K562 treated with DMSO at 1 percent for 48 hours (cell line): Measurements from ENCODE around the gene FBXL15. TPM values are rescaled to one million over a fixed set of nuclear protein-coding genes. Genes with fewer than 3 reads are reported as not detected.

Experiments
- total RNA-seq: library from RNA; unstranded; fragments of 300-600 nt; gene quantifications from 2 replicates; pipeline ENCODE4 v1.2.3, GENCODE V29; 2022; ENCODE audit warnings: low replicate concordance; ENCODE audit errors: extremely low read depth

The FBXL15 gene, protein sequence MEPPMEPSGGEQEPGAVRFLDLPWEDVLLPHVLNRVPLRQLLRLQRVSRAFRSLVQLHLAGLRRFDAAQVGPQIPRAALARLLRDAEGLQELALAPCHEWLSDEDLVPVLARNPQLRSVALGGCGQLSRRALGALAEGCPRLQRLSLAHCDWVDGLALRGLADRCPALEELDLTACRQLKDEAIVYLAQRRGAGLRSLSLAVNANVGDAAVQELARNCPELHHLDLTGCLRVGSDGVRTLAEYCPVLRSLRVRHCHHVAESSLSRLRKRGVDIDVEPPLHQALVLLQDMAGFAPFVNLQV
- 276 TPM in 1 of 2 replicates, not detected in the other for total RNA-seq

GRCh38 chr10:102420714-102421506, at the start of gene FBXL15:
Gene FBXL15, plus strand, starts transcription at chr10:102420836. Its CDS starts 294 bp downstream, at chr10:102421130.

GRCh38 chr10:102395400-102396316, 25.0 kb upstream of the FBXL15 start, which contains the start of gene NFKB2:
Gene NFKB2, plus strand, starts transcription at chr10:102395705. Its CDS starts 255 bp downstream, at chr10:102395960.

DNA sequence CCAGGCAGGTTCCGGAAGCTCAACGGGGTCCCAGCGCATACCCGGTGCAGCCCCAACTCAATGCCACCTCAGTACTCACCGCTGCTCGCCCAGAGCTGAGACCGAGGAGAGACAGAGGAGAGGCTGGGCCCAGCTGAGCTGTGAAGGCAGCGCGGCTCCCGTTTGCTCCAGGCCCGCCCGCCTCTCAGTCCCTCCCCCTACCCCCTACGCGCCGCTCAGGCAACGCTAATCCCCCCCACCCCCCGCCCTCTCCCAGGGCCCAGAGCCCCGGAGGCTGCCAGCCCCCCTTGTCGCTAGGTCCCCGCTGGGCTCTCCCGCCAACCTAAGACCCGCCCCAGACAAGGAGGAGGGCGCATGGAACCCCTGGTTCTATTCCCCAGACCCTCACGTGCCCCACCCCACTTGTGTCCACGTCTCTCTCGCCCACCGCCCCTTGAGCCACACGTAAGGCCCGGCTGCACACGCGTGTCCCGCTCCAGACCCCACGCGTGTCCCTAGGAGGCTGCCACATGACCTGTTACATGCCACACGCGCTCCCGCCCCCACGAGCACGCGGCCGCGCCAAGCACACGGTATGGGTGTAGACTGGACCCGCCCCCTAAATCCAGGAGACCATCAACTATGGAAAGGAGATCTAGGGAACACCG, 1.9 kb upstream of the FBXL15 start, which contains the start of gene PSD:
Gene PSD (minus strand): TSS at position 164 of the 647 bp plus-strand sequence. CDS start 1,747 bp downstream, outside the sequence.

DNA sequence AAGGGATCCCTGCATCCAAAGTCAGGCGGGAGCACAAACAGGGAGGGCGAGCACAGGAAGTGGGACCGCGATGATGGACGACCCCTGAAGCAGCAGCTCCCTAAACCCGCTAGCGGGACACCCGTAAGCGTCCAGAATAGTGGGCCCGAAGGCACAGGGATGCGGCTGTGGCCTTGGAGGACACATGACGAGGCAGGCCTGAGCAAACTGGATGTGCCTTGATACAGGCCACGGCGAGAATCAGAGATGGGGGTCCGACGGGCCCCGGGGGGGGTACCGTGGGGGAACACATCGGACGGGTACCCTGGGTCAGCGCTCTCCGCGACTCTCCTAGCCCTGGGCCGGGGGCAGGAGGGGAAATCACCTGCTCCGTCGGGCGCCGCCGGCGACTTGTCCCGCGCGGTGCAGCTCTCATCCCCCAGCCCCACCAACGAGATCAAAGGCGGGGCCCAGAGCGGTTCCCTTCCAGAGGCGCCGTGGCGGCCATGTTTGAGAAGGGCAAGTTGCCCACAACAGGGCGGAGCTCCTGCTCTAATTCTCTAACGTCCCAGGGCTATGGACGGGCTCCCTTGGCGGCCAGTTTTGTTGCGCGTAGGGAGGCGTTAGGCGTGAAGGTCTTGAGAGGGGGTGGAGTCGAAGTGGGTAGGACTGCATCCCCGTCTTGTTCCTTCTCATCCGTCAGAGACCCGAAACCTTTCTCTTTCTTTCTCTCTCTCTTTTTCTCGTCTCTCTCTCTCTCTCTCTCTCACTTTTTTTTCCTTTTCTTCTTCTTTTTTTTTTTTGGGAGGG, 11.7 kb downstream of the FBXL15 start, which contains the start of gene CUEDC2:
Gene CUEDC2 (minus strand): TSS at position 413 of the 789 bp plus-strand sequence. CDS start 7,386 bp downstream, outside the sequence.

GRCh38 chr10:102451105-102451969, 30.7 kb downstream of the FBXL15 start, which contains the start of gene C10orf95:
Gene C10orf95, minus strand, starts transcription at chr10:102451543. Its CDS starts 450 bp downstream, at chr10:102451093.

Other genes with a start within 250 kb of the FBXL15 start
- gene ELOVL3, start 194.5 kb upstream of the FBXL15 start, total RNA-seq = not detected in 2 replicates
- not detected in 2 replicates for gene PITX3, start 179.3 kb upstream of the FBXL15 start, total RNA-seq
- gene GBF1, start 175.3 kb upstream of the FBXL15 start, total RNA-seq = 54.6 TPM in 1 of 2 replicates, not detected in the other
- gene NFKB2, start 25.1 kb upstream of the FBXL15 start, total RNA-seq = not detected in 2 replicates
- not detected in 2 replicates for gene PSD, start 2.1 kb upstream of the FBXL15 start, total RNA-seq
- not detected in 2 replicates for gene CUEDC2, start 11.7 kb downstream of the FBXL15 start, total RNA-seq
- gene C10orf95, start 30.7 kb downstream of the FBXL15 start, total RNA-seq = not detected in 2 replicates
- gene ACTR1A, start 81.9 kb downstream of the FBXL15 start, total RNA-seq = not detected in 2 replicates
- not detected in 2 replicates for gene SUFU, start 83.1 kb downstream of the FBXL15 start, total RNA-seq
- not detected in 2 replicates for gene TRIM8, start 223.6 kb downstream of the FBXL15 start, total RNA-seq